Measurements from ENCODE around the gene MYMX. TPM values are rescaled to one million over a fixed set of nuclear protein-coding genes. Genes with fewer than 3 reads are reported as not detected.
"Not testable (repeated sequence)": the region's sequence is repeated elsewhere in the genome, so short reads cannot be mapped to it uniquely, and the experiment has no call there.

MYMX gene
- total RNA-seq, 2 donors from 2014 or later, result not detected

DNA sequence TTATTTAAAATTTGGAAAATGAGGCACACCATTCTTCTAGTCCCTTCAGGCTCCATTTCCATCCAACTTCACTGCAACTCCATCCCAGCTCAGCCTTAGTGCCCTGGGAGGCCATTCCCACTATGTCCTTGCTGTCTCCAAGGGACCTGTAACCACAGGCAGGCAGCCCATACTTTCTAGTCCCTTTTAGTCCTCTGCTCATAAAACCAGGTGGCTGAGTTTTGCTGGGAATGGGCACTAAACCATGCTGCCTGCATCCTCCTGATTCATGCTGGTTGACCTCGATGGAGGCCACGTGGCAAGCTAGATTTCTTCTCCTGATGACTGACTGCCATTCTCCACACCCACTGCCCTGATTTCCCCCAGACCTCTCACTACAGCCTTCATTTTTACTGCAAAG is 27.5 kb upstream of the MYMX start:
- TF ChIP-seq, protein P1, sequence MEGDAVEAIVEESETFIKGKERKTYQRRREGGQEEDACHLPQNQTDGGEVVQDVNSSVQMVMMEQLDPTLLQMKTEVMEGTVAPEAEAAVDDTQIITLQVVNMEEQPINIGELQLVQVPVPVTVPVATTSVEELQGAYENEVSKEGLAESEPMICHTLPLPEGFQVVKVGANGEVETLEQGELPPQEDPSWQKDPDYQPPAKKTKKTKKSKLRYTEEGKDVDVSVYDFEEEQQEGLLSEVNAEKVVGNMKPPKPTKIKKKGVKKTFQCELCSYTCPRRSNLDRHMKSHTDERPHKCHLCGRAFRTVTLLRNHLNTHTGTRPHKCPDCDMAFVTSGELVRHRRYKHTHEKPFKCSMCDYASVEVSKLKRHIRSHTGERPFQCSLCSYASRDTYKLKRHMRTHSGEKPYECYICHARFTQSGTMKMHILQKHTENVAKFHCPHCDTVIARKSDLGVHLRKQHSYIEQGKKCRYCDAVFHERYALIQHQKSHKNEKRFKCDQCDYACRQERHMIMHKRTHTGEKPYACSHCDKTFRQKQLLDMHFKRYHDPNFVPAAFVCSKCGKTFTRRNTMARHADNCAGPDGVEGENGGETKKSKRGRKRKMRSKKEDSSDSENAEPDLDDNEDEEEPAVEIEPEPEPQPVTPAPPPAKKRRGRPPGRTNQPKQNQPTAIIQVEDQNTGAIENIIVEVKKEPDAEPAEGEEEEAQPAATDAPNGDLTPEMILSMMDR (IDR thresholded peaks at IDR 0.05), result no peak
- no peaks in the 10 kb centered on the region for H3K36me3 ChIP-seq
- H3K4me1 ChIP-seq, result no peaks in the 10 kb centered on the region
- H3K27ac ChIP-seq, result no peak overlapping the region
- H3K9ac ChIP-seq (ENCODE audit: low read depth in 2 of 2, low read length in 2 of 2), result no peak overlapping the region
- H3K4me3 ChIP-seq, result no peak overlapping the region
- DNase-seq, result no peak
- H3K9me3 ChIP-seq, result no peaks in the 10 kb centered on the region
- intact Hi-C loops (cut with DNase I), result no loop called here
- no peaks in the 10 kb centered on the region for H3K27me3 ChIP-seq

DNA sequence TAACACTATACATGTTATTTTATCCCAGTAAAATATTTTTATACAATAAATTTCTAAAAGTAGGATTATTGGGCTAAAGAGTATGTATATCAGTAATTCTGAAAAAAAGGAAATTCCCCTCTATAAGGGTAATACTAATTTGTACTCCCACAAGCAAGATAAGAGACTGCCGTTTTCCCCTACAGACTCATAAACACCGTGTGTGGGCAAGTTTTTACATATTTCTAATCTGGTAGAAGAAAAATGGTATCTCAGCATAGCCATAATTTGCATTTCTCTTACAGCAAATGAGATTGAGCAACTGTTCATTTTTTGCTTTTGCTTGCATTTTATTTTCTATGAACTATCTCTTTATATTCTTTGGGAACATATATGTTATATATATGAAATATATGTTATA is 26.0 kb upstream of the MYMX start:
- TF ChIP-seq, protein P1 (IDR thresholded peaks at IDR 0.05), result no peak
- intact Hi-C loops (cut with DNase I), result no loop called here
- H3K4me3 ChIP-seq, result no peak overlapping the region
- H3K27me3 ChIP-seq, result no peaks in the 10 kb centered on the region
- no peaks in the 10 kb centered on the region for H3K36me3 ChIP-seq
- H3K9ac ChIP-seq (ENCODE audit: low read depth in 2 of 2, low read length in 2 of 2), result no peak overlapping the region
- no peaks in the 10 kb centered on the region for H3K9me3 ChIP-seq
- DNase-seq, result no peak
- no peak overlapping the region for H3K27ac ChIP-seq
- H3K4me1 ChIP-seq, result no peaks in the 10 kb centered on the region

DNA sequence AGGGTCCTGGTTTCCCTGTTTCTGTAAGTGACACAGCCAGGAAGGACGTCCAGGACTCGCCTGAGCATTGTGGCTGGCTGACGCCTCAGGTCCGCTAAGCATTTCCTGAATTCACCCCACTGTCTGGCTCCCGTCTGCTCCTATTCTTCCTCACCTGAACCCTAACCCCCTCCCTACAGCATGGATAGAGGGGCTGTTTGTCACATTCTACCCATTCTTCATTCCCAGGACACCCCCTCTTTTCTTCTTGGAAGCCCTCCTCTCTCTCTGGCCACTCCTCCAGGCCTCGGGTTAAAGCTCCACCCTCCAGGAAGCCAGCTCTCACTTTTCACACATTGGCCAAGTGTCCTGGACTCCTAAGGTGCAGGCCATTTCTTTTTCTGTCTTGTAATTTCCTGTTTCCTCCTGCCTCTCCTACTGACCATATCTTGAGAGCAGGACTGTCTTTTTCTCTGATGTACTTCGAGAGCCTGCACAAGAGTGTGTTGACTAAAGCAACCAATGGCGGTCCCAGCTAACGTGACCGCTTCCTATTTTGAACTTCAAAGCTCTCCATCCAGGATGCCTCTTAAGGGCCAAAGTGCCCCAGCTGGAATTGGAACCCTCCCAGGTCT is 24.2 kb upstream of the MYMX start:
- H3K9me3 ChIP-seq, result no peaks in the 10 kb centered on the region
- TF ChIP-seq, protein P1 (IDR thresholded peaks at IDR 0.05), result no peak
- no peaks in the 10 kb centered on the region for H3K36me3 ChIP-seq
- H3K27me3 ChIP-seq, result no peaks in the 10 kb centered on the region
- DNase-seq, result no peak
- no peak overlapping the region for H3K4me3 ChIP-seq
- H3K9ac ChIP-seq (ENCODE audit: low read depth in 2 of 2, low read length in 2 of 2), result no peak overlapping the region
- H3K4me1 ChIP-seq, result no peaks in the 10 kb centered on the region
- intact Hi-C loops (cut with DNase I), result no loop called here
- no peak overlapping the region for H3K27ac ChIP-seq

DNA sequence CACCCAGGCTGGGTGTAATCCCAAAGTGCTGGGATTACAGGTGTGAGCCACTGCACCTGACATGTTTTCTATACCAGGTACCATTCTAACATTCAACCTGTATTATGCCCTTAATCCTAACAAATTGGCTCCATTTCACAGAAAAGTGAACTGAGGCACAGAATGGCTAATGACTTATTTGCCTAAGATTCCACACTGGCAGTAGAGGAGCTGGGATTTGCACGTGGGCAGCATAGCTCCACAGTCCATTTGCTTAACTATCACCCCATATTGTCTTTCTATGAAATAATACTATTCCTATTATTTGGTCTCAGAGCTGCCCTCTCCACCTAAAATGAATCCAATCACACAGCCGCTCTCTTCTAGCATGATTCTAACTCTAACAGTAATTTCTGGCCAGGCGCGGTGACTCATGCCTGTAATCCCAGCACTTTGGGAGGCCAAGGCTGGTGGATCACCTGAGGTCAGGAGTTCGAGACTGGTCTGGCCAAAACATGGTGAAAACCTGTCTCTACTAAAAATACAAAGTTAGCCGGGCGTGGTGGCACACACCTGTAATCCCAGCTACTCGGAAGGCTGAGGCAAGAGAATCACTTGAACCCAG is 23.3 kb upstream of the MYMX start:
- H3K4me1 ChIP-seq, result no peaks in the 10 kb centered on the region
- no peaks in the 10 kb centered on the region for H3K9me3 ChIP-seq
- H3K9ac ChIP-seq (ENCODE audit: low read depth in 2 of 2, low read length in 2 of 2), result no peak overlapping the region
- no peak overlapping the region for H3K27ac ChIP-seq
- intact Hi-C loops (cut with DNase I), result no loop called here
- TF ChIP-seq, protein P1 (IDR thresholded peaks at IDR 0.05), result no peak
- no peaks in the 10 kb centered on the region for H3K36me3 ChIP-seq
- no peaks in the 10 kb centered on the region for H3K27me3 ChIP-seq
- no peak overlapping the region for H3K4me3 ChIP-seq
- DNase-seq, result no peak

DNA sequence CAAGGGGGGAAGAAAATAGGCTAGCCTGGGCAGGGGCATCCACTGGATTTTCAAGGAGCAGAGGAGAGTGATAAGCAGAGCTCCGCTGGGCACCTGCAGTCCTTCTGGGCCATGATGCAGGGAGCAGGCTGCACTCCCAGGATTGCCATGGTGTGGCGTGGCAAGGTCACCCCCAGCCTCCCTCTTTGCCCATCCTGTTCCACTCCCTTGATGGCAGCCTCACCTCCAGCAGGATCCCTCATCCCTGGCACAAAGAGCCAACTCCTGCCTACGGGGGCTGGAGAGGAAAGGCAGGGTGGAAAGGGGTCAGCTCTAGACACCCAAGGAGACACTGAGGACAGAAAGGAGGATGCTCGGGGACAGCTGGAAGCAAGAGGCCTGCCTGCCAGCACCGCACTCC is 22.4 kb upstream of the MYMX start:
- Histone ChIP-seq H3K9me3 (no peaks in the 10 kb centered on the region), H3K9ac (ENCODE audit: low read depth in 2 of 2, low read length in 2 of 2) (no peak overlapping the region), H3K36me3 (no peaks in the 10 kb centered on the region), H3K27me3 (no peaks in the 10 kb centered on the region), H3K27ac (no peak overlapping the region), H3K4me3 (no peak overlapping the region), H3K4me1 (no peaks in the 10 kb centered on the region)
- intact Hi-C loops (cut with DNase I), result no loop called here
- TF ChIP-seq, protein P1 (IDR thresholded peaks at IDR 0.05), result no peak
- no peak for DNase-seq

DNA sequence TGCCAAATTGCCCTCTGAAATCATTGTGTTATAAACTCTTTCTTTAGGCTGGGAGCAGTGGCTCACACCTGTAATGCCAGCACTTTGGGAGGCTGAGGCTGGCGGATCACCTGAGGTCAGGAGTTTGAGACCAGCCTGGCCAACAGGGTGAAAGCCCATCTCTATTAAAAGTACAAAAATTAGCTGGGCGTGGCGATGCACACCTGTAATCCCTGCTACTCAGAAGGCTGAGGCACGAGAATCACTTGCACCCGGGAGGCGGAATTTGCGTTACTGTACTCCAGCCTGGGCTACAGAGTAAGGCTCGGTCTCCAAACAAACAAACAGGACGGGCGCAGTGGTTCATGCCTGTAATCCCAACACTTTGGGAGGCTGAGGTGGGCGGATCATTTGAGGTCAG is 20.4 kb upstream of the MYMX start:
- H3K9me3 ChIP-seq, DNase-seq, H3K36me3 ChIP-seq: not testable (repeated sequence)

More for the DNA sequence above, 20.4 kb upstream of the MYMX start:
- H3K4me1 ChIP-seq; H3K9ac ChIP-seq (ENCODE audit: low read depth in 2 of 2, low read length in 2 of 2); H3K4me3 ChIP-seq; intact Hi-C loops (cut with DNase I); H3K27ac ChIP-seq; H3K27me3 ChIP-seq: not testable (repeated sequence)

Data from colonic mucosa (tissue), 4 donors.